Urothelium cell line (cell line): Measurements from ENCODE around the gene COX4I2.

ENCODE experiments used
- DNase-seq: peaks from one replicate; pipeline ENCODE4 v3.0.0; 2011; ENCODE audit warnings: low spot score, mixed read lengths
- FAIRE-seq: peaks from 2 replicates; lab custom pipeline; 2011; peaks lifted over from hg19 to GRCh38; lab: Jason Lieb, UNC

Gene COX4I2

GRCh38 chr20:31691646-31692275, 54.0 kb downstream of the COX4I2 start:
- DNase-seq (no peak), FAIRE-seq (no peak)

GRCh38 chr20:31693402-31693801, 55.7 kb downstream of the COX4I2 start:
- no peak for DNase-seq
- FAIRE-seq = no peak

DNA sequence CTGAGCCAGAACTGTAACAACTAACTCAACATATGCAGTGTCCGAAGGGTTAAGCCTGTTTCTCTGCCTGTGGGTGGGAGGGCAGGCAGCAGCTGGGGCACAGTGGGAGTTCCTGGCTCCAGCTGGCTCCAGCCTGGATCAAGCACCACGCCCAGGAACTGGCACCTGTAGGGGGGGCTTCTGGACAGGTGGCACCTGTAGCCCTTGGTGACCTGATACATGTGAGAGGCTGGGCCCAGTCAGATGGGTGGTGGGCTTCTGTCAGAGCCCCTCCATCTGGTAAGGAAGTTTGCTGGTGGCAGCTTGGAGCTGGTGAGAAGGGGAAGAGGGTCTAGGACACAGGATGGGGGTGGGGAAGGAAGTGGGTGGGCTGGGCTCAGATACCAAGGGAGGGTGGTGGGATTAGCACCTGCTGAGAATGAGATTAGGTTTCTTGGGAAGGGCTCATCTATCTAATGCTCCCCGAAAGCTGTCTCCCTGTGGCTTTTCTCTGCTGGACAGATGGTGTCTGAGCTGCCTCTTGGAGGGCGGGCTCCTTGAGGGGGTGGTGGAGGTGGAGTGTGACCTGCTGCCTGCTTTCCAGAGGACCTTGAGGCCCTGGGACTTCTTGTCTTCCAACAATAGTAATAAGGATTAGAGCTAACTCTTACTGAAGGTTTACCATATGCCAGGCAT, 56.4 kb downstream of the COX4I2 start:
- FAIRE-seq (no peak), DNase-seq (no peak)
